ENCODE results near the gene KDELR3. TPM values are rescaled to one million over a fixed set of nuclear protein-coding genes. Genes with fewer than 3 reads are reported as not detected.

KDELR3 gene
- polyA plus RNA-seq, 3 donors, result not detected

DNA sequence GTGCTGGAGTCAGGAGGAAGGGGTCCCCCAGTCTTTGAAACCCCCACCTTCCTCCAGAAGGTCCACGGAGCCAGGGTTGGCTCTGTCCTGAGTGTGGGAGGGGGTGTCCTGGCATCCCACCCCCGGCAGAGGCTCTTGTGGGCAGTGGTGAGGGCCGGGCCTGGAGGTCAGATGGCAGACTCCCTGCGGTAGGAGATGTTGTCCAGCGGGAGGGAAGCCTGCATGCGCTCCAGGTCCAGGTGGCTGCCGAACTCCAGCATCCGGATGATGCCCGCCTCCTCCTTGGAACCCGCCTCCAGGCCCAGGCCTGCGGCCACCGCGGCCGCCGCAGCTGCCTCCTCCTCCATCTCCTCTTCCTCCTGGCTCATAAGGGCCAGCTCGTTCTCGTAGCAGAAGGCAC lies 41.3 kb upstream of the KDELR3 start:
- intact Hi-C loops (cut with micrococcal nuclease), result no loop called here
- peaks cover 4% of the 10 kb centered on the region in 3 donors for H3K27me3 Mint-ChIP-seq (ENCODE audit: low read depth in 3 of 3)
- Histone ChIP-seq H3K4me3 (replicated peaks in 1 of 3; ENCODE audit: low read depth in 2 of 3, low read length in 3 of 3) (no peak overlapping the region), H4K20me1 (ENCODE audit: insufficient read depth, low read length) (no peaks in the 10 kb centered on the region), H3K27me3 (ENCODE audit: control insufficient read depth in 2 of 2, insufficient read depth in 2 of 2, low read length in 2 of 2) (no peaks in the 10 kb centered on the region), H3K4me2 (replicated peaks; ENCODE audit: extremely low read depth, low read length, poor library complexity, severe bottlenecking) (no peak overlapping the region), H3K9me3 (replicated peaks in 1 of 2; ENCODE audit: control insufficient read depth in 1 of 2, insufficient read depth in 1 of 2, low read length in 2 of 2) (no peaks in the 10 kb centered on the region), H3K9ac (ENCODE audit: insufficient read depth, low read length, poor library complexity, severe bottlenecking) (no peak overlapping the region), H3K79me2 (ENCODE audit: insufficient read depth, low read length) (no peaks in the 10 kb centered on the region), H3K4me1 (ENCODE audit: control insufficient read depth in 1 of 2, insufficient read depth in 2 of 2, low read length in 2 of 2) (peaks cover 0 to 5% of the 10 kb centered on the region in 2 donors), H2AFZ (ENCODE audit: insufficient read depth, low read depth, low read length, poor library complexity, severe bottlenecking) (no peak overlapping the region), H3K36me3 (replicated peaks in 1 of 2; ENCODE audit: control insufficient read depth in 1 of 2, insufficient read depth in 2 of 2, low read length in 2 of 2) (no peaks in the 10 kb centered on the region), H3K27ac (ENCODE audit: low read depth in 1 of 2, low read length in 2 of 2) (no peak overlapping the region)
- H3K27ac Mint-ChIP-seq, result no peak overlapping the region
- H3K36me3 Mint-ChIP-seq, result no peaks in the 10 kb centered on the region
- peaks cover 6% of the 10 kb centered on the region for H3K4me1 Mint-ChIP-seq
- no peak overlapping the region for H3K4me3 Mint-ChIP-seq
- no peak for TF ChIP-seq CTCF (IDR thresholded peaks at IDR 0.05)
- WGBS (ENCODE audit: insufficient coverage), result 94% methylated on average over 13 of the region's 17 CpGs
- H3K9me3 Mint-ChIP-seq, result no peaks in the 10 kb centered on the region
- DNase-seq, result no peak

DNA sequence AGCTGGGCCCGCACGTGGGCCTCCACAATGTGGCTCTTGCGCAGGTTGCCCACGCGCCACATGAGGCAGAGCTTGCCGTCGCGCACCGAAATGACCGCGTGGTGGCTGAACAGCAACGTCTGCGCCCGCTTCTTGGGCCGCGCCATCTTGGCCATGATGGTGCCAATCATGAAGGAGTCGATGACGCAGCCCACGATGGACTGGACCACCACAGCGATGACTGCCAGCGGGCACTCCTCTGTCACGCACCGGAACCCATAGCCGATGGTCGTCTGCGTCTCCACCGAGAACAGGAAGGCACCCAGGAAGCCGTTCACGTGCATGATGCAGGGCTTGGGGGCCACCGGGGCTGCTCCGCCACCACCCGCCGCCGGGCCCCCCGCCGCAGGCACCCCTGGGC lies 40.4 kb upstream of the KDELR3 start:
- TF ChIP-seq CTCF (IDR thresholded peaks at IDR 0.05), result no peak
- H3K27ac Mint-ChIP-seq, result no peak overlapping the region
- WGBS (ENCODE audit: insufficient coverage), result 97% methylated on average over 36 of the region's 36 CpGs

More for the DNA sequence above, 40.4 kb upstream of the KDELR3 start:
- H3K4me3 Mint-ChIP-seq, result no peak overlapping the region
- no peak overlapping the region for H3K9ac ChIP-seq (ENCODE audit: insufficient read depth, low read length, poor library complexity, severe bottlenecking)
- H3K4me1 Mint-ChIP-seq, result peaks cover 6% of the 10 kb centered on the region
- no peak overlapping the region for H2AFZ ChIP-seq (ENCODE audit: insufficient read depth, low read depth, low read length, poor library complexity, severe bottlenecking)
- no peak for DNase-seq
- H3K79me2 ChIP-seq (ENCODE audit: insufficient read depth, low read length), result no peaks in the 10 kb centered on the region
- H4K20me1 ChIP-seq (ENCODE audit: insufficient read depth, low read length), result no peaks in the 10 kb centered on the region
- no peak overlapping the region for H3K27ac ChIP-seq (ENCODE audit: low read depth in 1 of 2, low read length in 2 of 2)
- H3K36me3 Mint-ChIP-seq, result no peaks in the 10 kb centered on the region
- H3K4me1 ChIP-seq (ENCODE audit: control insufficient read depth in 1 of 2, insufficient read depth in 2 of 2, low read length in 2 of 2), result peaks cover 0 to 5% of the 10 kb centered on the region in 2 donors
- intact Hi-C loops (cut with micrococcal nuclease), result no loop called here
- H3K4me3 ChIP-seq (replicated peaks in 1 of 3; ENCODE audit: low read depth in 2 of 3, low read length in 3 of 3), result no peak overlapping the region
- no peaks in the 10 kb centered on the region for H3K27me3 ChIP-seq (ENCODE audit: control insufficient read depth in 2 of 2, insufficient read depth in 2 of 2, low read length in 2 of 2)
- H3K27me3 Mint-ChIP-seq (ENCODE audit: low read depth in 3 of 3), result peaks cover 4 to 6% (median 4%) of the 10 kb centered on the region in 3 donors
- no peaks in the 10 kb centered on the region for H3K9me3 ChIP-seq (replicated peaks in 1 of 2; ENCODE audit: control insufficient read depth in 1 of 2, insufficient read depth in 1 of 2, low read length in 2 of 2)
- no peaks in the 10 kb centered on the region for H3K36me3 ChIP-seq (replicated peaks in 1 of 2; ENCODE audit: control insufficient read depth in 1 of 2, insufficient read depth in 2 of 2, low read length in 2 of 2)
- H3K4me2 ChIP-seq (replicated peaks; ENCODE audit: extremely low read depth, low read length, poor library complexity, severe bottlenecking), result no peak overlapping the region
- no peaks in the 10 kb centered on the region for H3K9me3 Mint-ChIP-seq
